Liver (tissue), 2 donors: ENCODE data around the gene MED15.

ENCODE experiments used
- CTCF ChIP-seq: fragments of 150-350 bp; IDR thresholded peaks from 2 replicates; pipeline ENCODE4 v1.5.1; 2017; ENCODE audit warnings: improper control_type of control experiment, low read depth, low read length; ENCODE audit not compliant: missing input control
- MAX ChIP-seq: IDR thresholded peaks from 2 replicates; pipeline ENCODE4 v1.6.1; 2016; ENCODE audit warnings: antibody characterized with exemption
- donor health status: healthy.

- TF ChIP-seq CTCF (no peak), MAX (no peak)
Observed at GRCh38 chr22:20569059-20570058, 61.9 kb downstream of the MED15 start.
